ENCODE measurements around the gene ZIC1. TPM values are rescaled to one million over a fixed set of nuclear protein-coding genes. Genes with fewer than 3 reads are reported as not detected.

The ZIC1 gene
- total RNA-seq, 4 donors from 2014 or later: 3.4 to 24.5 (median 3.5) TPM

DNA sequence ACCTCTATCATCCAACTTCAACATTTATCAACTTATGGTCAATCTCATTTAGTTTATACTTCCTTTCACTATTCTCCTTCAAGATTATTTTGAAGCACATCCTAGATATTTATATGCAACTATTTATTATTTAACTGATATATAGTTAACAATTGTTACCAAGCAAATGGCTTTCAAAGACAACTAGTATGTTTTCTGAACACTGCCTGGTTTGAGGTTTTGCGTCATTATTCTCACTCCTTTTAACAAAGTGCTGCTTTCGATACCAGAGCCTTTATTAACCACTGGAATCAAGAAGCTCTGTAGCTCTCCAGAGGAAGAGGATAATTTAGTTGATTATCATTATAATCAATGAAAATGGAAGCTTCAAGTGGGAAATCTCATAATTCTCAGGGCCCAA is 19.6 kb downstream of the ZIC1 start:
- TF ChIP-seq, protein P1, sequence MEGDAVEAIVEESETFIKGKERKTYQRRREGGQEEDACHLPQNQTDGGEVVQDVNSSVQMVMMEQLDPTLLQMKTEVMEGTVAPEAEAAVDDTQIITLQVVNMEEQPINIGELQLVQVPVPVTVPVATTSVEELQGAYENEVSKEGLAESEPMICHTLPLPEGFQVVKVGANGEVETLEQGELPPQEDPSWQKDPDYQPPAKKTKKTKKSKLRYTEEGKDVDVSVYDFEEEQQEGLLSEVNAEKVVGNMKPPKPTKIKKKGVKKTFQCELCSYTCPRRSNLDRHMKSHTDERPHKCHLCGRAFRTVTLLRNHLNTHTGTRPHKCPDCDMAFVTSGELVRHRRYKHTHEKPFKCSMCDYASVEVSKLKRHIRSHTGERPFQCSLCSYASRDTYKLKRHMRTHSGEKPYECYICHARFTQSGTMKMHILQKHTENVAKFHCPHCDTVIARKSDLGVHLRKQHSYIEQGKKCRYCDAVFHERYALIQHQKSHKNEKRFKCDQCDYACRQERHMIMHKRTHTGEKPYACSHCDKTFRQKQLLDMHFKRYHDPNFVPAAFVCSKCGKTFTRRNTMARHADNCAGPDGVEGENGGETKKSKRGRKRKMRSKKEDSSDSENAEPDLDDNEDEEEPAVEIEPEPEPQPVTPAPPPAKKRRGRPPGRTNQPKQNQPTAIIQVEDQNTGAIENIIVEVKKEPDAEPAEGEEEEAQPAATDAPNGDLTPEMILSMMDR (IDR thresholded peaks at IDR 0.05; ENCODE audit: low read depth): no peak

DNA sequence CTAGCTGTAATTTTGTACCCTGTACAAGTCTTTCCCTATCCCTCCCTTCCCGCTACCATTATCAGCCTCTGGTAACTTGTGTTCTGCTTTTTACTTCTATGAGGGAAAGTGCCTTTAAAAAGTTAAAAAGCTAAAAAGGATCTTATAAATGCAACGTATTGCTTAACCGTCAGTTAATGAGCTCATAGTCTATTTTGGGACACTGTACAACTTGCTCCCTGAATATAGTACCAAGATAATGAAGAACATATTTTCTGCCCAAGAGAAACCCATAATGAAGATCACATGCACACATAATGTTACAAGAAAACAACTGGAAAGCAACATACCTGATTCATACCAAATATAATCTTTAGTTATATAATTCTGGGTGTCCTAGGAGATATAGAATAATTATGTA is 22.6 kb downstream of the ZIC1 start:
- TF ChIP-seq, protein P1 (IDR thresholded peaks at IDR 0.05; ENCODE audit: low read depth): no peak

DNA sequence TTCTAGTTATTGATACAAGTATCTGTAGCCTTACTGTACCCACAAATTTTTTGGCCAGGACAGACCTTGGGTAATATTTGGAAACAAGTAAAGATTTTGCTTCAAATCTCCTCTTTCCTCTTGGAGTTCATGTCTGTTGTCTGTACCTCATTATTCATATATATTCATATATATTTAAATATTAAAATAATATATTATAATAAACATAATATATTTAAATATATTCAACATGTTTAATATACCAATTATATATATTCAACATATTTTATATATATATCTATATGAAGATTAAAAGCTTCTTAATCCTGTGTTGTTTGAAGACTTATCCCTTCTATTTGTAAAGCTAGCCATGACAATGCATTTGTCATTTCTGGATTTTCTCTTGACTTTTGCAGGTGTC is 38.1 kb downstream of the ZIC1 start:
- TF ChIP-seq, protein P1 (IDR thresholded peaks at IDR 0.05; ENCODE audit: low read depth): no peak

DNA sequence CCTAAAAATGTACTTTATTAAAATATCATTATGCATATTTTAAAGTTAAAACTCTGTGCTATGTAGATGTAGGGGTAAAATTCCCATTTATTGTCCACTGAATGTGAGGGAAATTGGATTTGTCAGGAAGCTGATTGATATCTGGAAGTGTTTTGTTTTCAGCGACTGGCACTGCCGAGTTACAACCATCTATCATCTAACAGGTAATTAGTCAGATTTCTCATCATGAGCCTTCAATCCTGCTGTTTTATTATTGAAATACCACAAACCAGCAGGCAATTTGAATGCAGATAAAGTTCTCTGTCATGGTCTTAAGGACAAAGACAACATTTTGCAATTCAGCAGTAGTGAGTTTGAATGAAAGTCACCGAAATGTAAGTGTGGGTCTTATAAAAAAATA is 40.5 kb downstream of the ZIC1 start:
- TF ChIP-seq, protein P1 (IDR thresholded peaks at IDR 0.05; ENCODE audit: low read depth): no peak

DNA sequence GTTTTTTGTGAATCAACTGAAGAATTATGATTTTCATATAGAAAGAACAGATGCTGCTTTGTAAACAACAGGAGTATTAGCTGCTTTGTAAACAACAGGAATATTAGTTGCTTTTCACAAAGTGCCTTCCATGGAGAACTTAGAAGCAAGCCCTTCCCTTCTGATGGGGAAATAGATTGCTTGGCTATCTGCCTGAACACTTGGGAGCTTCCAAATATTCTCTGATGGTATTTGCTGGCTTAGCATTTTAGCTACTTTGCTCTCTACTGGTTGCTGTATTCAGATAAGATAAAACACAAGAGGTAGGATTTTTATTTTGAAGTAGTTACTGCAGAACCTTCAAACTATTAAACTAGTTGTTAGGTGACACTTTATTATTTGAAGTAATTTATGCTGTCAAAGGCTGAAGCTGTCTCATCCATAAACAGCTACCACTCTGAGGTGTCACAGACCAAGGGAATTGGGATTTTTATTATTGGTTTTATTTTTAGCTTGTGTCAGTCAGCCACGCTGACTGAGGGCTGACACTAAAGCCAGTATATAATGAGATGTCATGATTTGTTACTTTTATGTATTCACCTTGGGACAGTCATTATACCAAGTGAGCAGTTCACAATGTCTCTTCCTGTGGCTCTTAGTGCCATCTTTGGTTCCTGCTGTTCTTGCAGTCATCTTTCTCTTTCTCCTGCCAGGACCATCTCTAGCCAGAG is 50.0 kb downstream of the ZIC1 start:
- TF ChIP-seq, protein P1 (IDR thresholded peaks at IDR 0.05; ENCODE audit: low read depth): no peak

DNA sequence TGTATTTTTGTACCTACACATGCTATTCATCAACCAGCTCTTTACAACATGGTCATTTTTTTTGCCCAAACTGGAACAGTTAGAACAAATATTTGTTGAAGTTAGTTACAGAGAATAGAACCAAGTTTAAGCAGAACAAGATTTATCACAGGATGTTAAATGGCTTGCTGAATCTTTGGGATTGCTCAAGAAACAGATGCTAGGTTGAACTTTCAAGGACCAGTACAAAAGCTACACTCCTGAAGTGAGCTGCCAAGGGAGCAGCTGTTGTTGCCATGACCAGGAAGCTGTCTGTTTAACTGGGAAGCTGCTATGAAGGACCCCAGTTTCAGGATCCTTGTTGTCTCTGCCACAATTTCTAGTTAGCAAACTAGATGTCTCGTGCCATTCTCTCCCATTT is 53.7 kb downstream of the ZIC1 start:
- TF ChIP-seq, protein P1 (IDR thresholded peaks at IDR 0.05; ENCODE audit: low read depth): no peak

Other genes starting within 250 kb of the ZIC1 start
- 1 to 10 TPM; 3.4 to 7.0 (median 4.5) TPM for gene ZIC4, start 2.8 kb upstream of the ZIC1 start, total RNA-seq